SH-SY5Y (cell line): Measurements from ENCODE around the gene SOWAHD.

ENCODE experiments used
- GATA2 ChIP-seq: IDR thresholded peaks from 2 replicates; pipeline ENCODE4 v1.6.1; 2011; ENCODE audit warnings: mild to moderate bottlenecking, low read depth, low read length
- GATA3 ChIP-seq: IDR thresholded peaks from 2 replicates; pipeline ENCODE4 v1.6.1; 2011; ENCODE audit warnings: low read depth, mild to moderate bottlenecking, low read length, moderate library complexity

- TF ChIP-seq GATA2 (no peak), GATA3 (no peak)
These were observed 32.6 kb downstream of the SOWAHD start for GRCh38 chrX:119790977-119791436.
